Stimulated activated CD8-positive, alpha-beta memory T cell treated with anti-CD3 and anti-CD28 coated beads, Interleukin-7, amount 100 ng/mL, for 24 hours (primary cell): ENCODE data around the gene TMEFF2.
"Not testable (repeated sequence)": the region's sequence is repeated elsewhere in the genome, so short reads cannot be mapped to it uniquely, and the experiment has no call there.

Experiments
- DNase-seq: peaks from one replicate; pipeline ENCODE4 v3.0.0-alpha.2; 2020; ENCODE audit warnings: low read depth

Gene TMEFF2

DNA sequence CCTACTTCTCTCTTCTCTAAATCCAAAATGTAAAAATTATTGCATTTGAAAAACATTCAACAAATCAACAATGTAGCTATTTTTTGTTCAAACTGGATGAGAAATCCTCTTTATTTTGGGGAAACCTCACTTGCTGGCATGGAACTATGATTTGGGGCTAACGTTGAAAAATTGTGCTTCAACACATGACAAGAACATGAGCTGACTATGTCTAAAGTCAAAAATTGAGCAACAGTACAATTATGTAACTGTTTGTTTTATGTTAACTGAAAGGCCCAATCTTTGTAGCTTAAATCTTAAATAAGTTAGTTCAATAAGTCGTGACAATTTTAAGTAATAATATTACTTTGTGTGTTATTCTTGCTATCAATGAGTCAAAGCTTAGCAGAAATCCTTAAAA lies 67.3 kb downstream of the TMEFF2 start:
- no peak for DNase-seq

GRCh38 chr2:192126912-192127311 lies 67.8 kb downstream of the TMEFF2 start:
- no peak for DNase-seq

DNA sequence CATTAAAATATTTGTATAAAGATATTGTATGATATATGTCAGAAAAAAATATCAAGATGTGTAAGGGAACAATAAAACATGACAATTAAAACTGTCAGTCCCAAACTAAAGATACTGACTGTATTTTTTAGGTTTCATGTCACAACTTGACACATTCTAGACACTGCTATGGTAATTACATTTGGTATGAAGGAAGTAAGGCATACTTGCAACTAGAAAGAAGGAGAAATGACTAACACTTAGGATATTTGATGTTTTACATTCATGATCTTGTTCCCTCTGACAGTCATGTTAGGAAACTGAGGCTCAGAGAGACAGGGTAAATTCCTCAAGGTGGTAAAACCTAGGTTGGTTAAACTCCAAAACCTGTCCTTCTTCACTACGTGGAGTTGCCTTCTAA lies 68.3 kb downstream of the TMEFF2 start:
- no peak for DNase-seq

DNA sequence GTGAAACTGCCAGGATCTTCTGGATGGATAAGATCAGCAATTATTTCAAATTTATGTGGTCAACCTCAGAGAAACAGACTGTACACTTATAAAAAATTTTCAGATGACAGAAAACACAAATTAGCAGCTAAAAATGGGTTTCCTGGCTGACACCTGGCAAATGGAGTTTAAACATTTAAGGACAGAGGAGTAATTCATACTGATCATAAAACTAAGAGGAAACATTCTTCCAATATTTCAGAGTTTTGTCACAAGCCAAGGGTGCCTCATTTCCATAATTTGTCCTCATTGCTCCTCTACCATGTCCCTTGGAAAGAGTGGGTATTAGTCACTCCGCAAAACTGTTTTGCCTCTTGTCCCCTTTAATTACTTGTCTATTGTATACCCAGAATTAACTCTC lies 70.2 kb downstream of the TMEFF2 start:
- DNase-seq = no peak

GRCh38 chr2:192123847-192124246 lies 70.9 kb downstream of the TMEFF2 start:
- DNase-seq = no peak

GRCh38 chr2:192122946-192123345 lies 71.8 kb downstream of the TMEFF2 start:
- DNase-seq = no peak

- no peak for DNase-seq
Observed at GRCh38 chr2:192122141-192122540, 72.6 kb downstream of the TMEFF2 start.

DNA sequence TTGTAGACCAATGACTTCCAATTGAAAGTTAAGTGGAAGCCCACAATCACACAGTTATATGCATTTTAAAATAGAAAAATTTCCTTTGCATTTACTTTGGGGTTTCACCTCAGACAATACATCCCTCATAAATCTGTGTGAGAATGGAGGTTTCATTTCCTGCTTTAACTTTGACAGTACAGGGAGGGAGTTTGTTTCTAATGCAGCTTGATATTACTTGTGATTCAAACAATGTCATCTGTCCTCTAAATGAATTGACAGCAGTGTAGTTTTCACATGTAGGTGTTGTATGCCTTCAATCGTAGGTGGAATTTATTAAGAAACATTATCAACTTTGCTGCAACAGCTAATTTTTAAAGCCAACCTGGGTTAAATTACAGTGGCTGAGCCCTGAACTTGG lies 75.2 kb downstream of the TMEFF2 start:
- no peak for DNase-seq

GRCh38 chr2:192117705-192118104 lies 77.0 kb downstream of the TMEFF2 start:
- no peak for DNase-seq

- DNase-seq = not testable (repeated sequence)
Observed at GRCh38 chr2:192111536-192111935, 83.2 kb downstream of the TMEFF2 start.

GRCh38 chr2:192099742-192100141 lies 95.0 kb downstream of the TMEFF2 start:
- no peak for DNase-seq

GRCh38 chr2:192098814-192099491 lies 95.8 kb downstream of the TMEFF2 start:
- no peak for DNase-seq

GRCh38 chr2:192091476-192091875 lies 103.3 kb downstream of the TMEFF2 start:
- no peak for DNase-seq

DNA sequence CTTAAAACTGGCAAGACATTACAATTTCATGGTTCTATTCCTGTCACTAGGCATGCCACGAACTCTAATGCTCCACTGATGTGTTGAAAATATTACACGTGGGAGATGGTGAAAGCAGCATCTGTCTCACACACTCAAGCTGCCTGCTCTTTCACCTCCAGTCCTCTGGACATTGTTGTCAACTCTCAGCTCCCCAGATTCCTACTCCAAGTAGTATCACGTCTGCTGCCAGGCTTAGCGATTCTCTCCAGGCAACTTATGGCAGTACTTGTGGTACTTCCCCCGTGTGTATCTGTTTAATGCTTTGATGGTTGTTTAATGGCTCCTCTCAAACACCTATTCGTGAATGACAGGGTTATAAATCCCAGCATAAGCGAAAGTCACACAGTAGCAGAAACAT lies 103.8 kb downstream of the TMEFF2 start:
- no peak for DNase-seq

GRCh38 chr2:192087398-192087958 lies 107.3 kb downstream of the TMEFF2 start:
- no peak for DNase-seq

DNA sequence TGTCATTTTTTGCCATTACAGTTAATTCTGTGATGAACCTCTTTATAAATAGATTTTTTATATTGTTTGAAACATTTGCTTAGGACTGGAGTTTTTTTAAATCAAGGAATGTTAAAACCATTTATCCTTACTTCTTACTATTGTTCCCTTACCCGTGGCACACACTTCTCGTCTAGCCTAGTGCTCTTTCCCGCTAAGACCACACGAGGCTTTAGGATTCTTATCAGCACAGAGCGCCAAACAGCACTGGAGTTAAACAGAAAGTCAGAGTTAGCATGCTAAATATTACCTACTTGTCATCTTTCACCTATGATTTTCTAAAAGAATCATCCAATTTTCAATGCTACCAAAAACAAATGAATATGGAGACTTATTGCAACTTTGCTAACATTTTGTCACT lies 112.6 kb downstream of the TMEFF2 start:
- DNase-seq = no peak

DNA sequence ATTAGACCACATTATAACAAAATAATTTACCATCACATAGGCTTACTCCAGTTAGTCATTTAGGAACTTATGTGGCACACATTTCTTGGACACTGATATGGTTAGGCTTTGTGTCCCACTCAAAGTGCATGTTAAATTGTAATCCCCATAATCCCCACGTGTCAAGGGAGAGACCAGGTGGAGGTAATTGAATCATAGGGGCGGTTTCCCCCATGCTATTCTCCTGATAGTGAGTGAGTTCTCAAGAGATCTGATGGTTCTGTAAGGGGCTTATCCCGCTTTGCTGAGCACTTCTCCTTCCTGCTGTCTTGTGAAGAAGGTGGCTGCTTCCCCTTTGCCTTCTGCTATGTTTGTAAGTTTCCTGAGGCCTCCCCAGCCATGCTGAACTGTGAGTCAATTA lies 114.6 kb downstream of the TMEFF2 start:
- not testable (repeated sequence) for DNase-seq

GRCh38 chr2:192073878-192074277 lies 120.9 kb downstream of the TMEFF2 start:
- DNase-seq = no peak

DNA sequence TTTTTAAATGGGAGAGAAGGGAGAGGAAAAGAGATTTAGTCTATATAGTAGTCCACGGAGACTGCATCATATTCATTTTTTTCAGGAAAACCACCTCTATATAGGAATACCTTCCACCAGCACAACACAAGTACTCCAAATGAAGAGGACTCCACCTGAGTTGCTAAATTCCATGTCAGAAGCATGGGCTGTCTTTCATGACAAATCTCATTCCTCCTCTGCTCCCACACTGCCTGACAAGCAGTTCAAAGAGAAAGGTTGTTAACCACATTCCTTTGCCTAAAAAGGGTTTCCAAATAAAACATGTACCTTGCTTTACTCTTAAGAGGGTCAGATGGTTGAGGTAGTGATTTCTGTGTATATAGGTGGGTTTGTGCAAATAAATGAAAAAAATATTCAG lies 122.0 kb downstream of the TMEFF2 start:
- DNase-seq = no peak

DNA sequence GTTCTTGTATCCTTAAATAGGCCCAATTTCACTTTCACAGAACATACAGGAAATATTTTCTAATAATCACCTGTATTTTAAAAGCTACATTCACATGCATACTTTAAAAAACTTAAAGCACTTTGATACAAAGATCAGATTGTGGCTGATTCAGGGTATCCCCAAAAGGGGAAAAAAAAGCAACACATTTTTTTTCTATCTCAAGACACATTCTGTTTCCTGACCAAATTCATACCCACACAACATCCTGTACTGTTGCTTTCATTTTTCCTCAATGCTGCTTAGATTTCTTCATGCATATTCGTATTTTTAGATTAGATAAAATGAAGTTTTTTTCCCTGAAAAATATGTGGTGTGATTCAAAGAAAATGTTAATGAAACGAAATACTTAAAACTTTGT lies 122.5 kb downstream of the TMEFF2 start:
- no peak for DNase-seq

GRCh38 chr2:192070099-192070498 lies 124.6 kb downstream of the TMEFF2 start:
- DNase-seq = no peak

DNA sequence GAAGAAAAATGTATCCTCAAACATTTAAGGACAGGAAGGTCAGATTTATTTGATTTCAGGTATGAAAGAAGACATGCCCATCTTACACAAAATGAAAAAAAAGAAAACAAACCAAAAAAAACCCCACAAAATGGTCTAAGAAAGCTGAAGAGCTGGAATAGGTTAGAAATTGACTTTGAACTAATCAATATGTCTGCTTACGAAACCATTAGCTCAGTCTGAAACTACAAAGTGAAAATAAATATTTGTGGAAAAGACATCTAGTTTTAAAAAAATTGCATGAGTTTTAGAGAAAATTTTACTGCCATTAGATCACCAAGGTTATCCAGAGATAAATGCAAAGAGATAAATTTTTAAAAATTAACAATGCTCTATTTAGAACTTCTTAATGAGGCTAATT lies 125.3 kb downstream of the TMEFF2 start:
- no peak for DNase-seq

GRCh38 chr2:192068966-192069365 lies 125.8 kb downstream of the TMEFF2 start:
- DNase-seq = no peak

DNA sequence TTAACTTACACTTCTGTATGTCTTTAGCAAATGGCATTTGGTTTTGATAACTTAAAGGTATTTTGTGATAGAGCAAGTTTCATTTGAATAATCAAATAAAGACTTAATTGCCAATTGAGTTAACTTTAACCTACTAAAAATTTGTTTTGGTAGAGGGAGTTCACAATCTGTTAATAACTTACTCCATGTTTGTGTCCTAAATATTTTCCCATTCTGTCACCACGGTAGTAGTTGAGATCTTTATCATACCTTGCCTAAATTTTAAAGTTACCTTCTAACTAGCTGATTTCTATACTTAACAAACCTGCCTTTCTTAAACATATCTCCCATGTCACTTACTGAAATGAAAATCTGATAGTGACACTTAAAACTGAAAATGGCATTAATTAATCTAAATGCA lies 127.1 kb downstream of the TMEFF2 start:
- DNase-seq = no peak
